NCI-H446 treated with DMSO at 0.1 percent for 48 hours (cell line): ENCODE measurements around the gene TACC3.
A peak's percentile ranks its signal among the peaks of the same experiment; 100 is the strongest.
"Not testable (repeated sequence)": the region's sequence is repeated elsewhere in the genome, so short reads cannot be mapped to it uniquely, and the experiment has no call there.

Experiments used
- DNase-seq: peaks from one replicate; lab custom pipeline; 2025; lab: John Stamatoyannopoulos, UW

Gene TACC3

DNA sequence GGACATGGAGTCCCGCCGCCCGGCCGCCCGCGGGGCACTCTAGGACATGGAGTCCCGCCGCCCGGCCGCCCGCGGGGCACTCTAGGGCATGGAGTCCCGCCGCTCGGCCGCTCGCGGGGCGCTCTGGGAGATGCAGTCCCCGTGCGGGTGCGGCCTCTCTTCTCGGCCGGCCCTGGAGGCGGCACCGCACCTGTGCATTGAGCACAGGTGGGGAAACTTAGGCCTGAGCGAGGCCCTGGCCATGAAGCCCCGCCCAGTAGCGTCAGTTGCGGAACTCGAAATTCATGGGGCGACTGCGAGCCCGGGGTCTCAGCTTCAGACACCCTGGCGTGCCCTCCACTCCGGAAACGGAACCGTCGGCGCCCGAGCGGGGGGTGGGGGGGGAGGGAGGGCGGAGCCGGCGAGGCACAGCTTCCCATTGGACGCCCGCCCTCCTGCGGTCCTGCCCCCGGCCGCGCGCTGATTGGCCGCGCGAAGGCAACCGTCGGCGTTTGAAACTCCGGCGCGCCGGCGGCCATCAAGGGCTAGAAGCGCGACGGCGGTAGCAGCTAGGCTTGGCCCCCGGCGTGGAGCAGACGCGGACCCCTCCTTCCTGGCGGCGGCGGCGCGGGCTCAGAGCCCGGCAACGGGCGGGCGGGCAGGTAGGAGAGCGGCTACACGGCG, at the start of gene TACC3, which contains the start of gene TMEM129:
TSS of gene TACC3 (plus strand) at position 519 of the 663 bp plus-strand sequence. CDS start 1,901 bp downstream, outside the sequence.
TSS of gene TMEM129 (minus strand) at position 321 of the 663 bp plus-strand sequence. CDS start 486 bp downstream, outside the sequence.
- peak; percentile 67 for DNase-seq

DNA sequence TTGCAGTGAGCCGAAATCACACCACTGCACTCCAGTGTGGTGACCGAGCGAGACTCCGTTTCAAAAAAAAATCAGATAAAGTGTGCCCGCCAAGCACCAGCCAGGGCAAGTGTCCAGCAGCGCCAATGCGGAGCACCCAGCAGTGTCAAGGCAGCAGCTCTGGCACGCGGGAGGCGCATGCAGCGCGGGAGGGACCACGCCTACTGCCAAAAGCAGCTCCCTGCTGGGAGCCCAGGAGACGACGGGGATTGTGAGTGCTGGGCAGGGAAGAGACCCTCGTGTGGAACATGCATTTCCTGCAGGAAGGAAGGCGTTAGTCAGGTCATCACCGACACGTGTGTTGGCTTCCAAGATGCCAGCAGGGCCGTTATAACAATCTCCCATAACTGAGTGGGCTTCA, 47.6 kb upstream of the TACC3 start:
- no peak for DNase-seq

DNA sequence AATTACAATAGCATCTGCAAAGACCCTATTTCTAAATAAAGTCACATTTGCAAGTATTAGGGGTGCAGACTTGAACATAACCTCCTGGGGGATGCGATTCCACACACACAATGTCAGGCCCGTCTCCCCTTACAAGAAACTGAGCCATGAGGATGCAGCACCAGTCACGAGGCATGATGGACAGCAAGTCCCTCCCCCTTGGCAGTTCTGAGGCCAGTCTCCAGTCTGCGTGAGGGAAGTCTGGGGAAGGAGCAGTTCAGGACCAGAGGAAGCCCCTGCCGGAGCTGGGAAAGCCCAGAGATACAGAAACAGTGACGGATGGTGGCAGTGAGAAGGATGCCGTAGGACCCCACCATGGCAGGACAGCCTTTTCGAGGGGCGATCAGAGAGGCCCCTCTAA, 46.6 kb upstream of the TACC3 start:
- DNase-seq, result no peak

DNA sequence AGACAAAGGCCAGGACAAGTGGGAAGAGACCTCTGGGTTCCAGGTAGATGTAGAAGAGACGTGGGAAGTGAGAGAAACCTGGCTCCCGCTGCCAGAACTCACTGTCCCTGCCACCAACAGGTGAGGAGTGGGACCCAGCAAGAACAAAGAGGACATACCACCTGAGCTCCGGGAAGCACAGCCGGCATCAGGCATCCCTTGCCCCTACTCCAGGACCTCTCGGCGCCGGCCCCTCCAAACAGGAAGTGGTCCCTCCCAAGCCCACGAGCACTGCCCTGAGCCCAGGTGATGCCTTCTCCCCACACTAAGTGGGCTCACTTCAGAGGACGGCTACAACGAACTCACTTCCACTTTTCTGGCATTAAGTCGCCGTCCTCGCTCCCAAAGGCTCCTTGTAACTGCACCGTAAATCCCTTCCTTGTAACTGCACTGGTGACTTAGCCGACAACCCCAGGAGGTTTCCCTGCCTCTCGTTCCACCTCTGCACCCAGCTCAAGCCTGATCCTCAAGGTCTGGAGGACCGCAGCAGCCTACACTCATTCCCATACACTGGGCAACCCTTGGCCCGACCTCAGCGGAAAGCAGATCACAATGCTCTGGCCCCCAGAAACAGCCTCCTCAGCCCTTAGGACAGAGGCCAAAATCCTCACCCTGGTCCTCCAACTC, 46.1 kb upstream of the TACC3 start:
- DNase-seq, result no peak

DNA sequence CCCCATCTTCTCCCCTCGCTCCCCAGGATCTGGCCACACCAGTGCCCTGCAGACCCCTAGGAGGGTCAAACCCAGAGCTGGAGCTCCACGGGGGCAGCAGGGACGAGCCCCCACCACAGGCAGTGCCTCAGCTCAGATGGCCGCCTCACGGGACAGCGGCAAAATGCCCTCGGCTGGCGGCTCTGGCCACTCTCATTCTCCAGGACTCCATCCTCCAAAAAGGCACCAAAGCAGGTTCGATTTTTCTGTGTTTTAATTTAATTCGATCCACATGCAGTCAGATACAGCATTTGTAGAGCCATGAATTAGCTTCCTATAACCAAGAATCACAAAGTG, 45.6 kb upstream of the TACC3 start:
- DNase-seq, result no peak

DNA sequence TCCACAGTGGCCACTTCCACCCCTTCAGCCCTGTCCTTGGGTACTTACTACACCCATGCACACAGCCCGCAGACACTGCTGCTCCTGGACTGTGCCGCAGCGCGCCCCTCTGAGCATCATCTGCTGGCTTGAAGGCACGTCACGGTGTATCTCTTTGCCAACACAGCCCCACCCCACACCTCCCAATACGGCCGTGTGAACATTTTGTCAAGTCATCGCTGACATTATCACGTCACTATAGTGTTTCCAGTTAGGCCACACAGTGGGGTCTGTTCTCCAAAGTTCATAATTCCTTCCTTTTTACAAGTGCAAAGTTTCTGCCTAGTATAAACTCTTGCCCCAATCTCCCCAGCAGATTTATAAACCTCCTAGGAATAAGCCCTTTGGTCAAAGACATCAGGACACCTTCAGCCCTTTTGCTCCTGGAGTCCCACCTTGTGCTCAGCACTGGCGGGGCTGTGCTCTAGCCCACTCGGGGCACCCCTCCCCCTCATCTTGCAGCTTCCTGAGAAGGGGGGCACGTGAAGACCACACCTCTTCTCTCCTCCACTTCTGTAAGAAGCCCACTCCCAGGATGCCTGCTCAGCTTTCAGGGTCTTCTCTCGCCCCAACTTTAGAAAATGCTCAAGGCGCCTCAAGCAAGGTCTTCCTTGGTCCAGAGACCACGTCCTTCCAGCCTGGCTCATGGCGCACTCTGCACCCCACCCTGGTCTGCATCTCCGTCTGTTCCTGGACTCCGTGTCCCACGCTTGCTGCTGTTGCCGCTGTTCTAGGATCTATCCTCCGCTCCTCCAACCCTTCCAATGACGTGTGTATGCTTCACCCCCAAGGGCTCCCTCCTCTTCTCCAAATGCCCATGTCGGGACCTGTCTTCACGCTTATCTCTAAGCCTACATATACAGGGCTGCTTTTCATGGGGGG, 44.5 kb upstream of the TACC3 start:
- DNase-seq, result no peak

DNA sequence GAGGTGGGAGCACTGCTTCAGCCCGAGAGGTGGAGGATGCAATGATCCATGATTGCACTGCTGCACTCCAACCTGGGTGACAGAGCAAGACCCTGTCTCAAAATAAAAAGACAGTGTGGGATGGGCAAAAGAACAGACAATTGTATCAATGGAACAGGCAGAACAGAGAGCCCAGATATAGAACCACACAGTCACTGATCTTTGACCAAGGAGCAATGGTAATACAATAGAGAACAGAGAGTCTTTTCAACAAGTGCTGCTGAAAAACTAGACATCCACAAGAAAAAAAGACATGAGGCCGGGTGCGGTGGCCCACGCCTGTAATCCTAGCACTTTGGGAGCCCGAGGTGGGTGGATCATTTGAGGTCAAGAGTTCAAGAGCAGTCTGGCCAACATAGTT, 43.1 kb upstream of the TACC3 start:
- no peak for DNase-seq

DNA sequence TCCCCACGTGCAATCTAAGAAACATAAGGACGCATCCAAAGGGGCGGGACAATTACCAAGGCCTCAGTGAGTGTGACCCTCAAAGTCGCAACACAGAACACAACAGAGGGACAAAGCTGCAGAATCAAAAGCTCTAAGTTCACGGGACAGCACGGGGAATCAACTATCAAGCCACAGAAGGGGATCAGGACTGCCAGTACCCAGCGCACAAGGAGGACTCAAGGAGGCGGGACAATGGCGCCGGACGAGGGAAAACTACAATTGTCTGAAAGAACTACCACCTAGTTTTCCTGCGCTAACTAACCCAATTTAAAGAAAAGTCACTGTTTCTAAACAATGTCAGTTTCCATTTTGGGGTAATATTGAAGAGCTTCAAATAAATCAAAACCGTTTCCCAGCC, 38.5 kb upstream of the TACC3 start:
- no peak for DNase-seq

DNA sequence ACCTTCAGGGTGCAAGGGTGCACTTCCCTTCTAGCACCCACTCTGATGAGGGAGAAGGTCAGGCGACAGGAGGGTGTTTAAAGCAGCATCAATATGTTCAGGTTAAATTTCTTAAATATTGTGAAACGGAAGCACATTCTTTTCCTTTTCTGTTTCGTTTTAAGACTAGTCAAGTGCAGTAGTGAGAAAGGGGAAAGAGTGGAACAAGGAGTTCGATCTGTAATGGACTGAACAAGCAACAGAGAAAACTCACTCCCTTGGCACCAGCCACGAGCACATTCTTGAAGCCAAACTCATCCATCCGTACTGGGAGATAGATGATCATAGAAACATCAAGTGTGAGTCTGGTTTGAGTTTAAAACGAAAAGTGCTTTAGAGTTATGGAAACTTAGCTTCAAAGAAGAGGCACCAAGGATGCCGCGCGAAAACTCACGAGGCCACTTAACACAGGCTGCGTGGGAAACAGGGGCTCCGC, 38.0 kb upstream of the TACC3 start:
- DNase-seq, result no peak

DNA sequence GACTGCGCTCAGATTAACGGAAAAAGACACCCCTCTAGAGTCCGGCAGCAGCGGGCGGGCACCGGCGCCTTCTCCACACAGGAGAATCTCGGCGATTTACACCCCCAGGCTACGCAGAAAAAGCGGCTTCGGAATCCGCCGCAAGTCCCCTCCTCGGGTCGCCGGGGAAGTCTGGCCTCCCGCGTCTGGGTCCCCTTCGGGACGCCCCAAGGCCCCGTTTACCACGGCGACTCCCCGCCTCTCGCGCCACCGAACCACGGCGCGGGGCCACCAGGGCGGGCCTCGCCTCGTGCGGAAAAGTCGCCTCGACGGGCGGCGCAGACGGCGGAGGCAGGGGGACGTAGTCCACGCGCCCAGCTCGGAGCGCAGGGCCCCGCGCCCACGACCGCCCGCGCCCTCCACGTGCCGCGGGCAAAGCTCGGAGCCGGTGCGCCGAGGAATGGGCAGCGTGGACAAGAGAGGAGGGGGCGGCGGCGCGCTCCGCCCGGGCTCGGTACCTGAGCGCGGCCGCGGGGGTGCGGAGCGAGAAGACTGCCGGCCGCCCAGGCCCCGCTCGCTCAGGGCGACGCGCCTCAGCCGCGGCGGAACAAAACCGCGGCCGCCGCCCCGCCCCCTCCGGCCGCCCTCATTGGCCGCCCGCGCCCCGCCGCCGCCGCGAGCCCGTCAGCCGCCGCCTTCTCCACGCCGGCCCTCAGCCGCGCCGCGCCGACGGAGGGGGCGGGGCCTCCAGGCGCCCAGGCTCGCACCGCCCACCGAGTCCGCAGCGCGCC, 37.4 kb upstream of the TACC3 start, which contains the start of gene FAM53A:
TSS of gene FAM53A (minus strand) at position 578 of the 770 bp plus-strand sequence. CDS start 15,572 bp downstream, outside the sequence.
- peak; percentile 18 for DNase-seq

DNA sequence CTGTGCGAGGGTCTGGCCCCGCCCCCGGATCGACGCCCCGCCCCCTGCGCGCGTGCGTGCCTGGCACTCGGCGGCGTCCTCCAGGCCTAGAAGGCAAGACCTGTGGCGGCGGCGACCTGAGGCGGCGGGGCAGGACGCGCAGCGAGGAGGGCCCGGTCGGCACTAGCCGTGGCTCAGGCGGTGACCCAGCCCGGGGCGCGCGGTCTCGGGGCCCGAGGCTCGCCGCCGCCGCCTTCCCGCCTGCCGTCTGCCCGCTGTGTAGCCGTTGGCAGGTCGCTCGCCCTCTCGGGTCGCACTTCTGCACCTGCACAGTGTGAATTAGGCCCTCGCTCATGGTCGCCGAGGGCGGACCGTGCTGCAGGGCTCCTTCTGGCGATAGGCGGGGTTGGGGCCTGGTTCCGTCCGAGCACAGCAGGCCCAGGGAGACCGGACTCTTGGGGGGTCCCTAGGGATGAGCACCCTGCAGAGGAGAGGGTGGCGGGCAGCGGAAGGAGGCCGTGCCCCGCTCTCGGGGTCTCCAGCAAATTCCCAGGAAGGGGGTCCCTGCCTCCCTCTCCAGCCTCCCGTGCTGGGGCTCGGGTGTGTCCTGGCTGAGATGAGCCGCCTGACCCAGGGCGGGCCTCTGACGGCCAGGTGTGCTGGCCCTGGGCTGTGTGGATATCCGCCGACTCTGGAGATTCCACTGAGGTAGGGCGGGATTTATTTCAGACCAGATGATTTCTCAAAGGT, 36.7 kb upstream of the TACC3 start:
- DNase-seq, result no peak

DNA sequence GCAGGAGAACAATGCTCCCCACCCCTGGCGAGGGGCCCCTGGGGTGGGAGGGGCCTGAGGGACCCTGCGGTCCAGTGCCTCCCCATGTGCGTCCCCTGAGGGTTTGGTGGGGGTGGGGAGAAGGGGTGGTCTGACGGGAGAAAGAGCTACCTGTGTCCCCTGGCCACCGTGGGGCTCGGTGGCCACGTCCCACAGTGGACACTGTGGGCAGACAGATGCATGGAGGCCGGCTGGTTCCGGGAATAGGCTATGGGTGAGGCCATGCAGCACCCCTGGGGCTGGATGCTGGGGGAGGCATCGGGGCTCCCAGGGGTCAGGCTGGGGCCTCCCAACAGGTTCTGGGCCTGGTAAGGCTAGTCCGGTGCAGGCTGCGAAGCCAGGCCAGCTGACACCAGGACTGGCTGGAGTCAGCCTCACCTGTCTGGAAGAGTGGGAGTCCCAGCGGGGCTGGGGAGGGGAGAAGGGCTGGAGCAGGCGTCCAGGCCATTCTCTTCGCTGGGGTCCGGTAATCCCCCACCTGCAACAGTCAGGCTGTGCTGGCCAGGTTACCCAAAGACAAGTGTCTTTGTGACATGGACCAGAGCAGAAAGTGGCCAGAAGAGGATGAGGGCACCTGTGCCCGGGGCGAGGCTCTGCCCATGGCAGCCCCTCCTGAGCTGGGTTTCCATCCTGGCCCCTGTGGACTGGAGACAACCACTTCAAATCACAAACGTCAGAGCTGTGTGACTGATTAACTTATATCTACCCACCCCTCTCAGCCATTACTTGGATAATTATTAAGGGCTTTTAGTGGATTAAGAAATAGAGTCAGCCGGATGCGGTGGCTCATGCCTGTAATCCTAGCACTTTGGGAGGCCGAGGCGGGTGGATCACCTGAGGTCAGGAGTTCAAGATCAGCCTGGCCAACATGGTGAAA, 35.8 kb upstream of the TACC3 start:
- no peak for DNase-seq

DNA sequence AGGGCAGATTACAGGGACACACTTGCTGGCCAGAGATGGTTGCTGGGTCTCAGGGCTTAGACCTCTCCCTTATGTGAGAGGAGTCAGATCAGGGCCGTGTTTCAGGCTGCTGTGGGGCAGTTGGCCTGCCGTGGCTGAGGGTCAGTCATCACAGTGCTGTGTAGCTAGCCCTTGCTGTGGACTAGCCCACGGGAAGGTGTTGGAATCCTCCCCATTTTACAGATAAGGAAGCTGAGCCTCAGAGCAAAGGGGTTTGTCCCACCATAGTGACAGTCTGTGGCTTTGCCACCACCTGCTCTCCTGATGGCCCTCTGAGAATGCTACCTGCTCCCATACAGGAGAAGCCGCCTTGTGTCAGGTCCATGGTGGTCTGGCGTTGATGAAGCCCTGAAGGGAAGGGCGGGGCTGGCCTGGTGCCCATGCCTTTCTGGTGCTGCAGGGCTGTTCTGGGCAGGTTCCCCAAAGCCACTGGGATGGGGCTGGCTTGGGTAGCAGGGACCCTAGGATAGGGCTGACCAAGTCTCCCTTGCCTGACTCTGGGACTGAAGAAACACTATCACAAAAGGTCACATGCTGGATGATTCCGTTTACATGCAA, 34.8 kb upstream of the TACC3 start:
- DNase-seq, result no peak

DNA sequence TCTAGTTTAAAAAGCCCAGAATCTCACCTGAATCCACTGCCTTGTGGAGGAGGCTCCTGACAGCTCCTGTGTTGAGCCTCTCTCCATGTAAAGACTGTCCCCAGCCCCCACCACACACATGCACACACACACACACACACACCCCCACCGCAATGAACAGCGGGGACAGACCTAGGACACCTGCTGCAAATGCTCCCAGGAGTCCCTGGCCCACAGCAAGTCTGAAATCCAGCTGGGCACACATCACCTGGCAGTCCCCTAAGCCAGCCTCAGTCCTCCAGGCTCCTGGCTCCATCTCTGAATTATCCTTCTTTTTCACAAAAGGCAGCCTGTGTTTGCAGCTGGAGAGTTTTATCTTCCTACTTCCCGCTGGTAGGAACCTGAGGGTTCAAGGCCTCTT, 30.6 kb upstream of the TACC3 start:
- no peak for DNase-seq

DNA sequence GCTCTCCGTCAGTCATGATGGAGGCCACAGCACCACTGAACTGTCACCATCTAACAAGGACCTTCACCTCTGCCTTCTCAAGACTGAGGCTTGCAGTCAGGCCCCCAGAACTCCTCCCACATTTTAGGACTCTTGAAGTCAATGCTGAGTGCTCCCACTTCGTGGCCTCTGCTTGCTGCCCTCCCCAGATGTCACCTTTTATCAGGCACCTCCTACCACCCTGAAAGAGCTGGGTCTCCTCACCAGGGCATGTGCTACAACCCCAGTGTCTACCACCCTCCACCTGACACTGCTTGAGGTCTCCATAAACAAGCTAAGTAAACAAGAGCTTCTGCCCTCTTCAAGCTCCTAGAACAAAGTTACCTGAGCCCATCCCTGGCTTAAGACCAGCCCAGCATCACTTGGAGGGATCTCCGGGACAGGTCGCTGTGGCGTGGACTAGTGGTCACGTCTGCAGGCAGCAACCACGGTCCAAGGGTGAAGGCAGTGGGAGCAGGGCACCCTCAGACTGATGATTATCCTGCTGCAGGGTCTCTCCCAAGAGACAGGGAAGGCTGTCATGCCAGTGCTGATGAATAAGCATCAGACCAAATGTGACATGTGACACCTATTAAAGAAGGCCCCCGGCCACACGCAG, 29.5 kb upstream of the TACC3 start:
- DNase-seq, result no peak

DNA sequence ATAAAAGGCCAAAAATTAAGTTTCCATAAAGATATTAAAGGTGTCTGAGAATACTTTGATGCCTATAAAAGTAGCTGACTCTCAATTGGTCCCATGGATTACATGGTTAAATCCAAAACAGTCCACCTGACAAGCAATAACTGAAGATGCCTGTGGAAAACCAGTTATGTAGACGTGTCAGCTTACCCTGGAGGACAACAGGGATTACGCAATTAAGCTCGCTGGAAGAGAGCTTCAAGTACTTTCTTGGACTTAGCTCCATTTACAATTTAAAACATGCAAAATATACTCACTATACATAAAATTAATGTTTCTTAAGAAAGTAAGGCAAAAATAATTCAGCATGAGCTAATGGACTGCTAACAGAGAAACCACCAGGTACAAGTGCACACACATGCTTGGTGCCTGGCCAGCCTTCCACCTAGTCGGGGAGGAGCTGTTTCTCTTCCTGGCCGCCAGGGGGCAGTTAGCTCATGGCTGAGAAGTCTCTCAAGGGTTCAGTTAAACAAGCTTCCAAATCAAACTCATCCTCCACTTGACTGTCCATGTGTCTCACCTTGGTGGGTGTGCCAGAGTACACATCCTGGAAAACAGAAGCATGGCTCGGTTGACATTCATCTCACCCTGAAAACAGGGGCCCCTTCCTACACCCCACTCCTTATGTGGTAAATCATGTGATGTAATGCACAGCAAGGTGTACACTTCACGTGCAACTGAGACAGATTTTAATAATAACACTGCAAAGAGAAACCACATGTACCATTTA, 28.0 kb upstream of the TACC3 start:
- DNase-seq, result peak; percentile 4

DNA sequence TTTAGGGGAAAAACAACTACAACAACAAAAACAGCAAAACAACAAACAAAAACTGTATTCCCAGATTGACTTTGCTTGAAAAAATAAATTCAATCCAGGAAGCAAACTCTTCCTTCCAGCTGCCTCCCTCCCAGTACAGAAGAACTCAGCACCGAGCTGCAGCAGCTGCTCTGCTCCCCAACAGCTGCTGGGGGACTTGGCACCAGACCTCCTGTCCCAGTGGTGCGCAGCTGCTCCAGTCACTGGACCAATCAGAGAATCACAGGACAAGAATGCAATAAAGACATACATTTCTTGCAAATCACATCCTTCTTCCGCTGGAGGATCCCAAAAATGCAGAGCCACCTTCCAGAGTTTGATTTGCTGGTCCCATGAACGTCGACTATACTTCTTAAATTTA, 25.4 kb upstream of the TACC3 start:
- DNase-seq, result no peak

DNA sequence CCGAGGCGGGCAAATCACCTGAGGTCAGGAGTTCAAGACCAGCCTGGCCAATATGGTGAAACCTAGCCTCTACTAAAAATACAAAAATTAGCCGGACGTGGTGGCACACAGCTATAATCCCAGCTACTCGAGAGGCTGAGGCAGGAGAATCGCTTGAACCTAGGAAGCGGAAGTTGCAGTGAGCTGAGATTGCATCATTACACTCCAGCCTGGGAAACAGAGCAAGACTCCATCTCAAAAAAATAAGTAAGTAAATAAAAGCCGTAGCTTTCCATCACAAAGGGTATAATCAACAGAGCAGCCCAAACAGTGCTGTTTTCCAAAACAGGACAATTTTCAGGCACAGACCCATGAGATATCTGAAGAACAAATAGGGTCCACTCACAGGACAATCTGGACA, 19.6 kb upstream of the TACC3 start:
- DNase-seq, result not testable (repeated sequence)
